KOPT-K1 (cell line): ENCODE results near the gene PGM2L1.
"Not testable (repeated sequence)": the region's sequence is repeated elsewhere in the genome, so short reads cannot be mapped to it uniquely, and the experiment has no call there.

Experiments used
- H3K27ac ChIP-seq: fragments of 200-600 bp; sonication (generic); 2 replicates; pipeline ENCODE4 v1.5.1; 2016; ENCODE audit warnings: antibody characterized with exemption, mild to moderate bottlenecking, low read depth, low read length; ENCODE audit not compliant: poor library complexity, severe bottlenecking
- H3K36me3 ChIP-seq: fragments of 200-600 bp; sonication (generic); 2 replicates; pipeline ENCODE4 v1.5.1; 2017; ENCODE audit warnings: antibody characterized with exemption, mild to moderate bottlenecking, low read length, moderate library complexity; ENCODE audit not compliant: insufficient read depth
- H3K9me3 ChIP-seq: fragments of 200-600 bp; sonication (generic); 2 replicates; pipeline ENCODE4 v1.5.1; 2017; ENCODE audit warnings: antibody characterized with exemption, low read length, mild to moderate bottlenecking; ENCODE audit not compliant: insufficient read depth, poor library complexity, severe bottlenecking

The PGM2L1 gene

GRCh38 chr11:74377689-74378088 lies 20.5 kb downstream of the PGM2L1 start:
- no peak overlapping the region for H3K27ac ChIP-seq
- no peaks in the 10 kb centered on the region for H3K9me3 ChIP-seq
- H3K36me3 ChIP-seq: peaks cover 24% of the 10 kb centered on the region

GRCh38 chr11:74373382-74373781 lies 24.9 kb downstream of the PGM2L1 start:
- Histone ChIP-seq H3K27ac (no peak overlapping the region), H3K36me3 (peaks cover 47% of the 10 kb centered on the region), H3K9me3 (no peaks in the 10 kb centered on the region)

- Histone ChIP-seq H3K9me3 (no peaks in the 10 kb centered on the region), H3K27ac (no peak overlapping the region), H3K36me3 (peaks cover 66% of the 10 kb centered on the region)
These were observed 26.8 kb downstream of the PGM2L1 start for GRCh38 chr11:74371269-74372052.

GRCh38 chr11:74370123-74370522 lies 28.1 kb downstream of the PGM2L1 start:
- H3K27ac ChIP-seq: no peak overlapping the region
- H3K9me3 ChIP-seq: no peaks in the 10 kb centered on the region
- H3K36me3 ChIP-seq: peaks cover 71% of the 10 kb centered on the region

GRCh38 chr11:74367881-74368280 lies 30.4 kb downstream of the PGM2L1 start:
- Histone ChIP-seq H3K9me3 (no peaks in the 10 kb centered on the region), H3K36me3 (peaks cover 49% of the 10 kb centered on the region), H3K27ac (no peak overlapping the region)

- H3K27ac ChIP-seq: no peak overlapping the region
- H3K36me3 ChIP-seq: peaks cover 39% of the 10 kb centered on the region
- no peaks in the 10 kb centered on the region for H3K9me3 ChIP-seq
These were observed 31.7 kb downstream of the PGM2L1 start for GRCh38 chr11:74366576-74366975.

GRCh38 chr11:74365805-74366204 lies 32.4 kb downstream of the PGM2L1 start:
- H3K27ac ChIP-seq, H3K9me3 ChIP-seq: not testable (repeated sequence)
- H3K36me3 ChIP-seq: peaks cover 39% of the 10 kb centered on the region

GRCh38 chr11:74357449-74357848 lies 40.8 kb downstream of the PGM2L1 start:
- Histone ChIP-seq H3K36me3 (peaks cover 49% of the 10 kb centered on the region), H3K9me3 (no peaks in the 10 kb centered on the region), H3K27ac (no peak overlapping the region)

GRCh38 chr11:74355626-74356025 lies 42.6 kb downstream of the PGM2L1 start:
- Histone ChIP-seq H3K36me3 (peaks cover 55% of the 10 kb centered on the region), H3K9me3 (no peaks in the 10 kb centered on the region), H3K27ac (no peak overlapping the region)

- Histone ChIP-seq H3K36me3 (peaks cover 47% of the 10 kb centered on the region), H3K9me3 (no peaks in the 10 kb centered on the region), H3K27ac (no peak overlapping the region)
These were observed 44.2 kb downstream of the PGM2L1 start for GRCh38 chr11:74354036-74354435.

GRCh38 chr11:74347381-74347780 lies 50.9 kb downstream of the PGM2L1 start:
- Histone ChIP-seq H3K36me3 (peaks cover 61% of the 10 kb centered on the region), H3K27ac (no peak overlapping the region), H3K9me3 (no peaks in the 10 kb centered on the region)

GRCh38 chr11:74345420-74345819 lies 52.8 kb downstream of the PGM2L1 start:
- H3K9me3 ChIP-seq: no peaks in the 10 kb centered on the region
- H3K36me3 ChIP-seq: peaks cover 69% of the 10 kb centered on the region
- H3K27ac ChIP-seq: no peak overlapping the region

GRCh38 chr11:74341921-74342320 lies 56.3 kb downstream of the PGM2L1 start:
- Histone ChIP-seq H3K27ac (no peak overlapping the region), H3K9me3 (no peaks in the 10 kb centered on the region), H3K36me3 (peaks cover 92% of the 10 kb centered on the region)

- H3K27ac ChIP-seq: no peak overlapping the region
- H3K9me3 ChIP-seq: no peaks in the 10 kb centered on the region
- peaks cover 92% of the 10 kb centered on the region for H3K36me3 ChIP-seq
These were observed 58.6 kb downstream of the PGM2L1 start for GRCh38 chr11:74339619-74340018.

GRCh38 chr11:74338963-74339362 lies 59.3 kb downstream of the PGM2L1 start:
- Histone ChIP-seq H3K9me3 (no peaks in the 10 kb centered on the region), H3K27ac (no peak overlapping the region), H3K36me3 (peaks cover 85% of the 10 kb centered on the region)

GRCh38 chr11:74333193-74333592 lies 65.0 kb downstream of the PGM2L1 start:
- H3K9me3 ChIP-seq: no peaks in the 10 kb centered on the region
- H3K36me3 ChIP-seq: peaks cover 40% of the 10 kb centered on the region

More at GRCh38 chr11:74333193-74333592, 65.0 kb downstream of the PGM2L1 start:
- H3K27ac ChIP-seq: no peak overlapping the region
